SH-SY5Y (cell line): ENCODE measurements around the gene BCAT1.

Experiments
- GATA2 ChIP-seq: IDR thresholded peaks from 2 replicates; pipeline ENCODE4 v1.6.1; 2011; ENCODE audit warnings: mild to moderate bottlenecking, low read depth, low read length
- GATA3 ChIP-seq: IDR thresholded peaks from 2 replicates; pipeline ENCODE4 v1.6.1; 2011; ENCODE audit warnings: low read depth, mild to moderate bottlenecking, low read length, moderate library complexity

- TF ChIP-seq GATA3, result no peak
- no peak for TF ChIP-seq GATA2
These were observed 41.4 kb downstream of the BCAT1 start for GRCh38 chr12:24907464-24907863.
